Astrocyte (in vitro differentiated cells and primary cell): ENCODE data around the gene PTPN3. TPM values are rescaled to one million over a fixed set of nuclear protein-coding genes. Genes with fewer than 3 reads are reported as not detected.

ENCODE experiments used
- DNase-seq: peaks from one replicate; pipeline ENCODE4 v3.0.0-alpha.2; 2010; ENCODE audit warnings: low read depth
- FAIRE-seq: peaks from 2 replicates; lab custom pipeline; 2011; peaks lifted over from hg19 to GRCh38; lab: Jason Lieb, UNC
- H2AFZ ChIP-seq: 2 replicates; pipeline ENCODE4 v1.6.0; 2012; ENCODE audit warnings: low read depth, low read length, inconsistent platforms
- H3K27ac ChIP-seq: 2 replicates; pipeline ENCODE4 v1.5.1; 2011; ENCODE audit warnings: low read depth, low read length, inconsistent platforms
- H3K27me3 ChIP-seq: 2 replicates; pipeline ENCODE4 v1.6.0; 2011; ENCODE audit warnings: low read length, inconsistent platforms; ENCODE audit not compliant: insufficient read depth
- H3K36me3 ChIP-seq: 2 replicates; pipeline ENCODE4 v1.5.1; 2011; ENCODE audit warnings: low read length, inconsistent platforms; ENCODE audit not compliant: insufficient read depth
- H3K4me1 ChIP-seq: 2 replicates; pipeline ENCODE4 v1.5.1; 2011; ENCODE audit warnings: low read length, inconsistent platforms; ENCODE audit not compliant: insufficient read depth
- H3K4me2 ChIP-seq: 2 replicates; pipeline ENCODE4 v1.6.0; 2012; ENCODE audit warnings: low read length, inconsistent platforms
- H3K4me3 ChIP-seq: 2 replicates; pipeline ENCODE4 v1.5.1; 2011; ENCODE audit warnings: low read depth, mild to moderate bottlenecking, low read length, inconsistent platforms; ENCODE audit not compliant: insufficient read depth
- H3K79me2 ChIP-seq: 2 replicates; pipeline ENCODE4 v1.6.0; 2012; ENCODE audit warnings: mild to moderate bottlenecking, low read length, inconsistent platforms; ENCODE audit not compliant: insufficient read depth
- H3K9ac ChIP-seq: 2 replicates; pipeline ENCODE4 v1.6.0; 2012; ENCODE audit warnings: mild to moderate bottlenecking, low read length, inconsistent platforms
- H3K9me3 ChIP-seq: 2 replicates; pipeline ENCODE4 v1.5.1; 2012; ENCODE audit warnings: low read depth, mild to moderate bottlenecking, low read length, inconsistent platforms; ENCODE audit not compliant: insufficient read depth
- H4K20me1 ChIP-seq: 2 replicates; pipeline ENCODE4 v1.6.0; 2012; ENCODE audit warnings: low read length, inconsistent platforms; ENCODE audit not compliant: insufficient read depth
- H3K27ac Mint-ChIP-seq: one replicate; pipeline ENCODE4 v1.8.0; 2021; ENCODE audit warnings: mild to moderate bottlenecking, mixed read lengths; ENCODE audit not compliant: unreplicated experiment
- H3K27me3 Mint-ChIP-seq: one replicate; pipeline ENCODE4 v1.8.0; 2021; ENCODE audit warnings: low read depth, mixed read lengths; ENCODE audit not compliant: unreplicated experiment
- H3K36me3 Mint-ChIP-seq: one replicate; pipeline ENCODE4 v1.8.0; 2021; ENCODE audit warnings: low read depth, mixed read lengths; ENCODE audit not compliant: unreplicated experiment
- H3K4me1 Mint-ChIP-seq: one replicate; pipeline ENCODE4 v1.8.0; 2021; ENCODE audit warnings: low read depth, mixed read lengths; ENCODE audit not compliant: unreplicated experiment
- H3K4me3 Mint-ChIP-seq: one replicate; pipeline ENCODE4 v1.8.0; 2021; ENCODE audit warnings: mild to moderate bottlenecking, moderate library complexity, mixed read lengths; ENCODE audit not compliant: unreplicated experiment
- H3K9me3 Mint-ChIP-seq: one replicate; pipeline ENCODE4 v1.8.0; 2021; ENCODE audit warnings: mild to moderate bottlenecking, mixed read lengths; ENCODE audit not compliant: unreplicated experiment
- CTCF ChIP-seq: IDR thresholded peaks from 2 replicates; pipeline ENCODE4 v1.5.1; 2011; ENCODE audit warnings: low read depth, mild to moderate bottlenecking, inconsistent platforms, low read length, moderate library complexity; ENCODE audit not compliant: insufficient read depth
- EZH2 ChIP-seq: IDR thresholded peaks from 2 replicates; pipeline ENCODE4 v1.6.1; 2012; ENCODE audit warnings: mild to moderate bottlenecking, low read length, inconsistent platforms; ENCODE audit not compliant: insufficient read depth
- total RNA-seq: library from RNA; stranded (reverse); gene quantifications from 2 replicates; pipeline ENCODE4 v1.2.1, GENCODE V29; 2021

The PTPN3 gene
- total RNA-seq, 1 donor from 2014 or later: 1.1 TPM

GRCh38 chr9:109487247-109487646, 10.9 kb downstream of the PTPN3 start:
- no peak overlapping the region for H3K9ac ChIP-seq
- no peak for DNase-seq
- peaks cover 6% of the 10 kb centered on the region for H3K27me3 ChIP-seq
- H3K4me1 ChIP-seq: peaks cover 3% of the 10 kb centered on the region
- Mint-ChIP-seq H3K9me3 (no peaks in the 10 kb centered on the region), H3K4me1 (peaks cover 4% of the 10 kb centered on the region), H3K4me3 (no peak overlapping the region), H3K27ac (no peak overlapping the region), H3K36me3 (no peaks in the 10 kb centered on the region), H3K27me3 (peaks cover 22% of the 10 kb centered on the region)
- FAIRE-seq: no peak
- H3K79me2 ChIP-seq: no peaks in the 10 kb centered on the region
- H3K4me3 ChIP-seq: no peak overlapping the region
- H2AFZ ChIP-seq: no peak overlapping the region
- H3K36me3 ChIP-seq: no peaks in the 10 kb centered on the region
- no peak overlapping the region for H3K27ac ChIP-seq
- no peaks in the 10 kb centered on the region for H3K9me3 ChIP-seq
- H3K4me2 ChIP-seq: no peak overlapping the region
- peaks cover 15% of the 10 kb centered on the region for H4K20me1 ChIP-seq
- no peak for TF ChIP-seq EZH2
- no peak for TF ChIP-seq CTCF

DNA sequence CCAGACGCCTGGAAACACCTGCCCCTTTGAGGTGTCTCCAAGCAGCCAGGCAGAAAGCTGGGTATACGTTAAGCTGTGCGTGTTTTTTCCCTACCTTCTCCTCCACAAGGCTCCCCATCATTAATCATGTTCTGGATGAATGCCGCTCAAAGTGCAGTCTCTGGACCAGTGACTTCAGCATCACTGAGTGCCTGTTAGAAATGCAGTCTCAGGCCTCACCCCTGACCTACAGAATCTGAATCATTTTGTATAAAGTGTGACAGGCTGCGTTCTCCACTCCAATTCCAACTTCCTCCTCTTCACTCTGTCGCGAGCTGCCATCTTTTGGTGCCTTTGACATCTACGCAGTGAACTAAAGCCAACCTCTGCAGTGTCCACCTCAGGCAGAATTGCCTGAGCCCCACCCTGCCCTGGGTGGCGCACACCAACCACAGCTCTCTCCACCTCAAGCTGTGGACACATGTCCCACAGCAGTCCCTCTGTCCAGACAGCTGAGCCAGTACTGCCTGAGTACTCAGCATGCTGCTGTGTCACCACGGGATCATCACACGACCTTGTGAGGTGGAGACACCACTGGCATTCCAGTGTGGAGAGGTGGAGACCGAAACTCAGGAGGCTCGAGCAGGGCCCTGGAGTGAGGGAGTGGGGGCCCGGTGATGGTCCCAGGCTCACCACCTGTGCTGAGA, 14.2 kb downstream of the PTPN3 start:
- H3K36me3 Mint-ChIP-seq: peaks cover 1% of the 10 kb centered on the region
- H3K27ac Mint-ChIP-seq: no peak overlapping the region
- Histone ChIP-seq H4K20me1 (peaks cover 20% of the 10 kb centered on the region), H3K27me3 (peaks cover 6% of the 10 kb centered on the region), H3K4me1 (peaks cover 11% of the 10 kb centered on the region), H3K9me3 (no peaks in the 10 kb centered on the region), H3K4me3 (no peak overlapping the region), H3K36me3 (no peaks in the 10 kb centered on the region), H3K27ac (no peak overlapping the region), H3K79me2 (no peaks in the 10 kb centered on the region), H3K4me2 (no peak overlapping the region), H2AFZ (no peak overlapping the region), H3K9ac (no peak overlapping the region)
- DNase-seq: no peak
- no peak for FAIRE-seq
- no peak overlapping the region for H3K4me3 Mint-ChIP-seq
- TF ChIP-seq CTCF (no peak), EZH2 (no peak)
- peaks cover 22% of the 10 kb centered on the region for H3K27me3 Mint-ChIP-seq
- peaks cover 10% of the 10 kb centered on the region for H3K4me1 Mint-ChIP-seq
- no peaks in the 10 kb centered on the region for H3K9me3 Mint-ChIP-seq

GRCh38 chr9:109482391-109482916, 15.7 kb downstream of the PTPN3 start:
- H3K9ac ChIP-seq: no peak overlapping the region
- peaks cover 11% of the 10 kb centered on the region for H3K4me1 ChIP-seq
- H3K27me3 ChIP-seq: peaks cover 6% of the 10 kb centered on the region
- no peak overlapping the region for H3K4me3 ChIP-seq
- no peak for TF ChIP-seq EZH2
- TF ChIP-seq CTCF: no peak
- no peaks in the 10 kb centered on the region for H3K36me3 ChIP-seq
- Mint-ChIP-seq H3K27ac (peak overlapping the region; percentile 20), H3K36me3 (peaks cover 1% of the 10 kb centered on the region), H3K4me3 (no peak overlapping the region), H3K4me1 (peaks cover 14% of the 10 kb centered on the region), H3K27me3 (peaks cover 26% of the 10 kb centered on the region), H3K9me3 (no peaks in the 10 kb centered on the region)
- peak overlapping the region; percentile 48 for H3K4me2 ChIP-seq
- H3K27ac ChIP-seq: no peak overlapping the region
- DNase-seq (peak; percentile 9), FAIRE-seq (no peak)
- no peaks in the 10 kb centered on the region for H3K79me2 ChIP-seq
- no peak overlapping the region for H2AFZ ChIP-seq
- H3K9me3 ChIP-seq: no peaks in the 10 kb centered on the region
- H4K20me1 ChIP-seq: peaks cover 20% of the 10 kb centered on the region
